ENCODE measurements around the gene VCAN.

VCAN gene

DNA sequence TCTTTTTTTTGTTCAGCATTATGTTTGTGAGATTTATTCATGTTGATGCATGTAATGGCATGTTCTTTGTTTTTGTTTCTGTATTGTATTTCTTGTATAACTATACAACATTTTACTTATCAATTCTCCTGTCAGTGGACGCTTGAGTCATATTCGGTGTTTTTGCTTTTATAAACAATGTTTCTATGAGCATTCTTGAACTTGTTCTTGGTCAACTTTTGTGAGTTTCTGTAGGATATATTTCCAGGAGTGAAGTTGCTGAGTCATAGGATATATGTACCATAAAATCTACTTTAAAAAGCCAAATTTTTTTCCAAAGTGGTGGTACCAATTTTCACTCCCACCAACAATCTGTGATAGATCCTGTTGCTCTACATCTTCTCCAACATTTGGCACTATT is 104.8 kb downstream of the VCAN start:
- no peak for DNase-seq

DNA sequence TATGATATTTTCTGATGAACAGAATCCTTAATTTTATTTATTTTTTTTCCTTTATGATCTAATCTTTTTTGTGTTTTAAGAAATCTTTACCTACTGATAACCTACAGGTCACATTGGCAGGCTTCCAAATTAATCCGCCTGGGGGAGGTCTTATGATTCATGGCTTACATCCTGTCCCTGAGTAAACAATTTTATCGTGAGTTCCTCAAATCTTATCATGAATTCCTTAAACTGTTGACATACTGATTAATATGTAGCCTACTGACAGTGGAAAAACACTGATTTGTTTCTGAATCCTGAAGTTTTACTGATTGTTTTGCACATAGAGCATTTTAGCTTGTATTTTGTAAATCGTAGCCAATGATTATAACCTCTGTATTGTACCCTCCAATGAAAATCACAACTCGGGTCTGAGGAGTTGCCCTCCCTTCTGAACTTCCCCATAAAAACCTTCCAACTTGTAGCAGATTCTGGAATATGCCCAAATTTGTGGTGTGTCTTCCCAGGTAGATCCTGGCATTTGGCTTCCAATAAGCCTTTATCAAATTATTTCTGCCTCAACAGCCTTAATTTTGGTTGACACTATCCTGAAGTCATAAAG is 105.6 kb downstream of the VCAN start:
- no peak for DNase-seq

DNA sequence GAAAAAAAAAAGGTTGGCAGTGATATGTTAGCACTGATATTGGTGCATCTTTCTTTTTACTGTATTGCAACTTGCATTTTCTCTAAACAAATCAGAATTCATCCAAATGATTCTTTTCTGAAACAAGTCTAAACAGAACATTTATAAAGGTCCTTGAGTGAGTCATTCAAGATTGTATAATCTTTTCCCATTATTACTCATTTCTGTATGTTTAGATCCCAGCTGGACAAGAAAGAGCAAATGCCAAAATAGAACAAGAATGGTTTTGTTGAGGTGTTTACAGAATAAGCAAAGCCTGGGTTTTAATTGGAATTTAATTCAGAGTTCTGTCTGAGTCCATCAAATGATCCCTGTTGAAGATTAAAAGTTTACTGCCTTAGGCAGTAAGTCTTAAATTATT is 112.3 kb downstream of the VCAN start:
- DNase-seq: no peak

DNA sequence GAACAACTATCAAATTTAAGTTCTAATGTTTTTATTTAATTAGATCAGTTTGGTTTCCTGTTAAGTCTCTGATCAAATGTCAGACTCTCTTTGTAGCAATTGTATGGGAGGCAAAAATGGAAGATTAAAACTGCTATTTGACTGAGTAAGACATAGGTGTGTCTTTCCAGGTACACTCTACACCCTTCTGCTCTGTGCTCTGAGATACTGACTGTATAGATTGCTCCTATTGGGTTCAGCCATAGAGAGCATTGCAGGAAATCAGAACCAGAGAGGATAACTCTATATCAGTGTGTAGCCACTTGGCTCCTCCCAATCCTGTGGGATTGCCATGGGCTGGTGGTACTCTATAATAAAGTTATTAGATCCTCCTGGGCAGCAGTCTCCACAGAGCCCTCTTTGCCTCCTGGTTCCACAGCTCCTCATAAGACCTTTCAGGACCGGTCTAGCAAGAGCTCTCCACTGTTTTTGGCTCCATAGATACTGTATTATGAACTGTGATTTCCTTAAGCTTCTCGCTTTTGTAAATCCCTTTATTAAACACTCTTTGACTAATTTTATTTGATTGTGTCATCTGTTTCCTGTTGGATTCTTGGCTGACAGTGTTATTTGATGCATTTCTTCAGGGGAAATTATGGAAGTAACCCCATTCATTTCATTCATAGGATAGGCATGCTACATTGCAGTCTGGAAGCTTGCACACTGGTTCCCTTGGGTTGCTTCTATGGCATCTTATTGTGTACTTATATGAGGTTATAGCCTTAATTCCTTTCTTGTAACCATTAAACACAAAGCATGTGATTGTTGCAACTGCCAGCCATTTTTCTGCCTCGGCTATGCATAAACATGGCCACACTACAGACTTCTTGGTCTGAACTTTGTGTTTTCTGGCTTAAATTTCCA is 115.6 kb downstream of the VCAN start:
- no peak for DNase-seq

DNA sequence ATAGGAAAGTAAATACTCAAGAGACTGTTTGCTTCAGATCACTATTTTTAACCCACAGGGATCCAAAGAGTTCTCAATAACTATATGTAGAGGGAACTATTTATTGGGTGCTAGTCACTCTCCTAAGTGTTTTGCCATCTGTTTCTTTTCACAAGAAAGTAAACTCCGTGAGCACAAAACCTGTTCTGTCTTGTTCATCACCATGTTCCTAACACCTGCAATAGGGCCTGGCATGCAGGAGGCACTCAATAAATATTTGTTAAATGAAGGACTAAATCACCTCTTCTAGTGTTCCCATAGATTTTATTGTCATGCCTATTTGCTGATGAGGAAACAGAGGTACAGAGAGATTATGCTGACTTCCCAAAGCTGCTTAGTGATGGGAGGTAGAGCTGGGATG is 118.2 kb downstream of the VCAN start:
- no peak for DNase-seq

DNA sequence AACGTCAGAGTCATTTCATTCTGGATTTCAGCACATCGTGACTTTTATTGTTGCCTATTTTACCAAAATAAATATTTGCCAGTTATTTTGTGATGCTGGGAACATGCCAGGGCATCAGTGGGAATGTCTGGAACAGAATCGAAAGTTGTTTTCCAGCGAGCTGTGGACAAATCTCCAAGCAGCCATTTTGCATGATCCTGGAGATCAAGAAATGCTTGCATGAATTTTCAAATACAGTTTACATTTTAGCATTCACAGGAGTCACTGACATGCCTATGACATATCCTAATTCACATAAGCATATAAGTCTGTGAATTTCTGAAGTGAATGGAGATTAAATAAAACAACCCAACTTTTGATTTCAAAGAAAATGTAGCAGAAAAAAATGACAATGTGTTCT is 119.4 kb downstream of the VCAN start:
- DNase-seq: no peak

DNA sequence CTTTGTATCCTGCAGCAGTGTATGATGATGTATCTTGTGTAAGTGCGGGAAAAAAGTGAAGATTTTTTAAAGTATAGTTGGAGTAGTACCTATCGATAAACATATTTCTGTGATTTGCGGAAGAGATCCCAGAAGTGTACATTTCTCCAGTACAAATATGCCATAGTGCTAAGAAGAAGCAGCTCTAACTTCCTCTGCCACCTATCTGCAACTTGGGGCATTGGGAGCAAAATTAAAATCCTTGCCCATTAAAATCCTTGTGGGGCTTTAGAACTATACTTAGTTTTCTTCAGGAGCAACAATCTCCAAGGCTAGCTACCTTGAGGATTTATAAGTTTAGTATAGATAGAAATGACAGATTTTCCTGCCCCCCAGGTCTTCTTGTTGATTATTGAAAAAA is 123.7 kb downstream of the VCAN start:
- DNase-seq: no peak

DNA sequence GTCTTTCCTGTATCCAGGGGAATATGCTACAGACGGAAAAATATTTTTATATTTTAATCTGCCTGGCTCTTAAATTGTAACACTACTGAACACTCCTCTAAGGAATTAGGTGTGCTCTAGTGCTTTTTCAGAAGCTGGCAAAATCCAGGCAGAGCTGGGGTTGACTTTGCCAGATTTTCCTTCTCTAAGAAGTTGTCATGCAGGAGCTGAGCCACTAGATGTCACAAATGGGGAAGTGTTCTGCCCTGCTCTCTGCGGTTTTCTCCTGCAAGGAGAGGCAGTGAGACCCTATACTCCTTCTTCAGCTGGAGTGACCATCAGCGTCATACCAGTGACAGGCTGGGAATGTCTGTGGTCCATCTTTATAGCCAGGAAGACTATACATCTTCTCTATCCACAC is 136.6 kb downstream of the VCAN start:
- DNase-seq: no peak

DNA sequence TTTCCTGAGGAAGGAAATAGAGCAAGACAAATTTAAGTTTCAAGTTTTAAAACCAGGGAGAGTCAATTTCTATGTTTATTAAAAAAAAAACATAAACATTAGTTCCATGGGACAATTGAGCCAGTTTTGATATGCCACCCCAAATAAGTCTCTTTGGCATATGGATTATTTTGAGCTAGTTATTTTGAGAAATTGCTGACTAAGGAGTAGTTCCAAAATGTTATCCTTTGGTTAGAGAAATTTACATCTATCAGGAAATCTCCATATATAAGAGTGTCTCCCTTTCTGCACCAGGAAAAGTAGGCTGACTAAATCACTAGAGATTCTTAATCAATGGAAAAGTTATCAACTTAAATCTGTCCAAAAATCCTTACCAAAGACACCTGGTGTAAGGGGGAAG is 143.3 kb downstream of the VCAN start:
- no peak for DNase-seq

DNA sequence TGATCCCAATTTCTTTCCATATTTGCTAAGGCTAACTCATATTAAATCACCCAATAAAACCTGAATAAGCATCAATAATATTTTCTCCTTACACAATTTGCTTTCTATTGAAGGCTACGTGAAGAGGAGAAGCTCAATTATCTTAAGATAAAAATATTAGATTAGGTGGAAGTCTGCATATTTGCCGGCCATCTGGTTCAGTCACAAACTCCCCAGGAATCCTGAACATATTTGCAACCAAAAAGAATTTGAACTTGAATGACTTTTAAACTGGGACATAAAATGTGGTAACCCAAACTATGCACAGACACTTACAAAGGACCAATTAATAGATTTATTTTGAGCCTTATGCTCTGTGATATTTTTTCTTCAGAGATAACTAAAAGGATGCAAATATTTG is 156.8 kb downstream of the VCAN start:
- DNase-seq: no peak

Measured in NCI-H1694 (cell line).